Esophagus squamous epithelium (tissue), 5 donors: ENCODE results near the gene TGFBR3. TPM values are rescaled to one million over a fixed set of nuclear protein-coding genes. Genes with fewer than 3 reads are reported as not detected.

Experiments used
- DNase-seq: peaks from one replicate; lab custom pipeline; 2025; lab: John Stamatoyannopoulos, UW
- H3K27ac ChIP-seq, 4 donors: fragments of 200-600 bp; sonication (generic); one replicate each; pipeline ENCODE4 v1.5.1; 2016 to 2019; ENCODE audit warnings: mild to moderate bottlenecking in 1 of 4
- H3K27me3 ChIP-seq, 4 donors: fragments of 200-600 bp; sonication (generic); 1 replicate in 3 of 4; 2 replicates in 1 of 4; pipeline versions ENCODE4 v1.5.1 to v1.6.0; 2017 to 2021; ENCODE audit warnings: antibody characterized with exemption in 1 of 4
- H3K36me3 ChIP-seq, 3 donors: fragments of 200-600 bp; sonication (generic); one replicate each; pipeline ENCODE4 v1.5.1; 2016 to 2019
- H3K4me1 ChIP-seq, 3 donors: fragments of 200-600 bp; sonication (generic); one replicate each; pipeline ENCODE4 v1.5.1; 2017 to 2019
- H3K4me3 ChIP-seq, 4 donors: fragments of 200-600 bp; sonication (generic); 1 replicate in 3 of 4; 2 replicates in 1 of 4; pipeline ENCODE4 v1.5.1; 2016 to 2019; ENCODE audit warnings: mild to moderate bottlenecking in 2 of 4, moderate library complexity in 1 of 4
- H3K9me3 ChIP-seq, 3 donors: fragments of 200-600 bp; sonication (generic); one replicate each; pipeline ENCODE4 v1.5.1; 2016 to 2019
- POLR2A ChIP-seq, 4 donors: fragments of 450-650 bp; IDR thresholded peaks; one replicate each; pipeline ENCODE4 v1.6.1; 2017; ENCODE audit warnings: antibody characterized with exemption in 4 of 4, mild to moderate bottlenecking in 4 of 4, moderate library complexity in 3 of 4
- WGBS, 2 donors: methylation state at CpG; one replicate each; pipeline ENCODE4 v1.1.5; 2018; 5-methylcytosine and 5-hydroxymethylcytosine counted together
- intact Hi-C: fragments of 100-400 bp; cut with DNase I; formaldehyde crosslinking; loops from one replicate; pipeline ENCODE4 v1.15.0; 2022
- total RNA-seq, 4 donors: library from RNA; depleted of rRNA; stranded (reverse); fragments of >200 nt; gene quantifications; one replicate each; pipeline ENCODE4 v1.1.0, GENCODE V29; 2016
- TF ChIP-seq, protein P1 (sequence below), 6 experiments: fragments of 450-650 bp in 4 of 6; fragments of 200-600 bp in 2 of 6; sonication (generic) in 2 of 6; IDR thresholded peaks; one replicate each; pipeline ENCODE4 v1.5.1; 2016 to 2019; ENCODE audit warnings: antibody characterized with exemption in 6 of 6, mild to moderate bottlenecking in 4 of 6, moderate library complexity in 4 of 6
- donor health status: DM: yes; HTN: yes; CAD: no.

The TGFBR3 gene
- total RNA-seq, 4 donors from 2014 or later: 11.3 to 119 (median 30.7) TPM

DNA sequence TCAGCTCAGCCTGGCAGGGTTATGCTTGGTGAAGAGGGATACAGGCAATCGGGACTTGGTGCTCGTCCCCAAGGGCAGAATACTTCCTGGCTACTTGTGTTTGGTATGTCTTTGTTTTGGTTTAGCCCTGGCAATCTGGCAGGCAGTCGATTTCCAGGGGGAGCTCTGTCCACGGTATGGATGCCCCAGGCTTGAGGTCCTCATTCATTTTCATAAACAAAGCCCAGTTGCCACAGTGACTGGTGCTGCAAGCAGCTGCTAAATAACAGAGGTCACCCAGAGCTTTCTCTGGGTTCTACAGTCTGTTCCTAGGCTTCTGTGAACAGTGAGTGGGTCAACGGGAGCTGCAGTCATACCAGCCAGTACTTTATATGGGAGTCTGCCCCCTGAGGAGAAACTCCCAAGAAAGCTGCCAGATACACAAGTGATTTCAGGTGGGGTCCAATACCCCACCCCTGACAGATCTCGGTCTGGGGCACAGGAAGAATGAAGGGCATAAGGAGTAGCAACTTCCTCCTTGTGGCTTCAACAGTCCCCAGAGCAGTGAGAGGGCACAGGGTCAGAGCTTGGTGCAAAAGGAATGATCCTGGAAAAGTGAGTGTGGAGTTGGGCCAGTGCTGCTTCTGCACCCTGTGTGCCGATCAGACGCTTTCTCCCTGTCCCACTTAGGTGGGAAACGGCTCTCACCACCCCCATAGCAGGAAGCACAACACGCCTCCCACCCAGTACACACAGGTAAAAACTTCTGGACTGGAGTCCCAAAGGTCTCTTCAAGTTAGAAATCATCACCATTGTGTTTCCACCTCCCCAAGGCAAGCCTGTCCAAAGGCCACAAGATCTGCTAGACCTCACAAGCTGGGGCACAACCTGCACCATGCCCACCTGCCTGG is 55.5 kb downstream of the TGFBR3 start:
- peak overlapping the region in 1 of 4 donors; percentile 9 for H3K4me3 ChIP-seq
- H3K4me1 ChIP-seq: peaks cover 25 to 70% (median 46%) of the 10 kb centered on the region in 3 donors
- H3K9me3 ChIP-seq: no peaks in the 10 kb centered on the region
- TF ChIP-seq POLR2A (IDR thresholded peaks at IDR 0.05): no peak
- TF ChIP-seq, protein P1, sequence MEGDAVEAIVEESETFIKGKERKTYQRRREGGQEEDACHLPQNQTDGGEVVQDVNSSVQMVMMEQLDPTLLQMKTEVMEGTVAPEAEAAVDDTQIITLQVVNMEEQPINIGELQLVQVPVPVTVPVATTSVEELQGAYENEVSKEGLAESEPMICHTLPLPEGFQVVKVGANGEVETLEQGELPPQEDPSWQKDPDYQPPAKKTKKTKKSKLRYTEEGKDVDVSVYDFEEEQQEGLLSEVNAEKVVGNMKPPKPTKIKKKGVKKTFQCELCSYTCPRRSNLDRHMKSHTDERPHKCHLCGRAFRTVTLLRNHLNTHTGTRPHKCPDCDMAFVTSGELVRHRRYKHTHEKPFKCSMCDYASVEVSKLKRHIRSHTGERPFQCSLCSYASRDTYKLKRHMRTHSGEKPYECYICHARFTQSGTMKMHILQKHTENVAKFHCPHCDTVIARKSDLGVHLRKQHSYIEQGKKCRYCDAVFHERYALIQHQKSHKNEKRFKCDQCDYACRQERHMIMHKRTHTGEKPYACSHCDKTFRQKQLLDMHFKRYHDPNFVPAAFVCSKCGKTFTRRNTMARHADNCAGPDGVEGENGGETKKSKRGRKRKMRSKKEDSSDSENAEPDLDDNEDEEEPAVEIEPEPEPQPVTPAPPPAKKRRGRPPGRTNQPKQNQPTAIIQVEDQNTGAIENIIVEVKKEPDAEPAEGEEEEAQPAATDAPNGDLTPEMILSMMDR (IDR thresholded peaks at IDR 0.05): peak in 3 of 6 experiments; percentile 14 to 27 (median 19)
- no peaks in the 10 kb centered on the region for H3K36me3 ChIP-seq
- no peaks in the 10 kb centered on the region for H3K27me3 ChIP-seq
- 22 to 43% methylated on average over 6 to 7 of the region's 10 CpGs for WGBS, 2 donors
- H3K27ac ChIP-seq: peak overlapping the region; percentile 51 to 83 (median 76)
- intact Hi-C loops: no loop called here
- DNase-seq: no peak

- intact Hi-C loops: no loop called here
- TF ChIP-seq, protein P1 (IDR thresholded peaks at IDR 0.05): no peak
- TF ChIP-seq POLR2A (IDR thresholded peaks at IDR 0.05): no peak
- H3K9me3 ChIP-seq: no peaks in the 10 kb centered on the region
- peak overlapping the region; percentile 61 to 83 (median 76) for H3K27ac ChIP-seq
- peaks cover 25 to 70% (median 46%) of the 10 kb centered on the region in 3 donors for H3K4me1 ChIP-seq
- H3K27me3 ChIP-seq: no peaks in the 10 kb centered on the region
- WGBS, 2 donors: 52 to 64% methylated on average over 4 to 6 of the region's 6 CpGs
- DNase-seq: no peak
- H3K36me3 ChIP-seq: no peaks in the 10 kb centered on the region
- H3K4me3 ChIP-seq: no peak overlapping the region
Measured at GRCh38 chr1:91829293-91830153, 56.4 kb downstream of the TGFBR3 start.

- peaks cover 25 to 70% (median 46%) of the 10 kb centered on the region in 3 donors for H3K4me1 ChIP-seq
Measured at GRCh38 chr1:91828583-91829281, 57.2 kb downstream of the TGFBR3 start.

GRCh38 chr1:91827459-91828321 is 58.3 kb downstream of the TGFBR3 start:
- Histone ChIP-seq H3K27ac (peak overlapping the region; percentile 61 to 83 (median 76)), H3K9me3 (no peaks in the 10 kb centered on the region), H3K27me3 (no peaks in the 10 kb centered on the region), H3K4me3 (peak overlapping the region in 2 of 4 donors; percentile 8 to 31), H3K36me3 (no peaks in the 10 kb centered on the region), H3K4me1 (peaks cover 25 to 69% (median 46%) of the 10 kb centered on the region in 3 donors)
- no peak for DNase-seq
- TF ChIP-seq POLR2A (IDR thresholded peaks at IDR 0.05): no peak
- TF ChIP-seq, protein P1 (IDR thresholded peaks at IDR 0.05): no peak
- WGBS, 2 donors: 34 to 56% methylated on average over 12 of the region's 12 CpGs
- intact Hi-C loops: no loop called here

More at GRCh38 chr1:91828583-91829281, 57.2 kb downstream of the TGFBR3 start:
- no peaks in the 10 kb centered on the region for H3K27me3 ChIP-seq
- H3K27ac ChIP-seq: peak overlapping the region; percentile 61 to 83 (median 76)
- no peaks in the 10 kb centered on the region for H3K36me3 ChIP-seq
- WGBS, 2 donors: 26 to 43% methylated on average over 6 to 7 of the region's 9 CpGs
- no peaks in the 10 kb centered on the region for H3K9me3 ChIP-seq
- H3K4me3 ChIP-seq: peak overlapping the region in 2 of 4 donors; percentile 8 to 31
- TF ChIP-seq, protein P1 (IDR thresholded peaks at IDR 0.05): no peak
- no peak for TF ChIP-seq POLR2A (IDR thresholded peaks at IDR 0.05)
- DNase-seq: no peak
- intact Hi-C loops: no loop called here
